ENCODE results near the gene CACNA1C.

- TF ChIP-seq EZH2phosphoT487 (IDR thresholded peaks at IDR 0.05; ENCODE audit: borderline replicate concordance, low read length) (peak; percentile 38; the same call in 1 of the 2 replicates), CTCF (IDR thresholded peaks at IDR 0.05; ENCODE audit: low read depth, low read length, poor library complexity, severe bottlenecking) (no peak)
These were observed at the start of gene CACNA1C for GRCh38 chr12:2052826-2053678.

All from DOHH2 (cell line).